ENCODE data around the gene RSPO1.

Gene RSPO1

GRCh38 chr1:37671261-37671660, 36.6 kb upstream of the RSPO1 start:
- H3K9me3 ChIP-seq (ENCODE audit: low read length) = no peaks in the 10 kb centered on the region
- H3K4me1 ChIP-seq (ENCODE audit: insufficient read depth, low read length, severe bottlenecking) = peaks cover 6% of the 10 kb centered on the region
- no peak overlapping the region for H3K4me3 ChIP-seq (ENCODE audit: low read depth, low read length, poor library complexity, severe bottlenecking)
- no peaks in the 10 kb centered on the region for H3K79me2 ChIP-seq (ENCODE audit: insufficient read depth, low read length)
- H3K9ac ChIP-seq (ENCODE audit: low read length) = no peak overlapping the region
- H2AFZ ChIP-seq (ENCODE audit: low read length) = no peak overlapping the region
- H3K9me2 ChIP-seq (ENCODE audit: low read depth, low read length) = no peaks in the 10 kb centered on the region
- no peaks in the 10 kb centered on the region for H4K20me1 ChIP-seq (ENCODE audit: insufficient read depth, low read length)
- no peaks in the 10 kb centered on the region for H3K27me3 ChIP-seq (ENCODE audit: insufficient read depth, low read length)
- no peaks in the 10 kb centered on the region for H3F3A ChIP-seq (ENCODE audit: insufficient read depth, low read length)
- H3K4me2 ChIP-seq (ENCODE audit: low read length) = no peak overlapping the region
- no peaks in the 10 kb centered on the region for H3K36me3 ChIP-seq (ENCODE audit: insufficient read depth, low read length)
- TF ChIP-seq EZH2 (IDR thresholded peaks at IDR 0.05; ENCODE audit: borderline replicate concordance, low read length) (no peak), CTCF (IDR thresholded peaks at IDR 0.05; ENCODE audit: low read length) (no peak)
- no peak overlapping the region for H3K27ac ChIP-seq (ENCODE audit: low read depth, low read length, poor library complexity, severe bottlenecking)

DNA sequence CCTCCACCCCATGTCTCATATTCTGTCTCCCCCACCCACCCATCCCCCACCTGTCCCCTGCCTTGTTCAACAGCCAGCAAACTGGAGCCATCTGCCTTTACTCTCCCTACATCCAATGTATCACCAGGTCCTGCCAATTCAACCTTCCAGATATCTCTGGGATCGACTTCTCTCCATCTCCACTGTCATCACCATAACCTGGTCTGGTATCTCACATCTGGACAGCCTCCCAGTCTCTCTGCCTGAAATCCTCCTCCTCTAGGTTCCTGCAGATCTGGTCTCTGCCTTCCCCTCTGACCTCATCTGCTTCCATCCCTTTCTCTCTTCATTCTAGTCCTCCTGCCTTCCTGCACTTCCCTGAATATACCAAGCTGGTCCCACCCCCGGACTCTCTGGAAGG, 35.4 kb upstream of the RSPO1 start:
- Histone ChIP-seq H3K4me1 (ENCODE audit: insufficient read depth, low read length, severe bottlenecking) (no peaks in the 10 kb centered on the region), H3K4me3 (ENCODE audit: low read depth, low read length, poor library complexity, severe bottlenecking) (no peak overlapping the region), H3K9ac (ENCODE audit: low read length) (no peak overlapping the region), H2AFZ (ENCODE audit: low read length) (no peak overlapping the region), H3F3A (ENCODE audit: insufficient read depth, low read length) (no peaks in the 10 kb centered on the region), H3K36me3 (ENCODE audit: insufficient read depth, low read length) (no peaks in the 10 kb centered on the region), H3K27me3 (ENCODE audit: insufficient read depth, low read length) (no peaks in the 10 kb centered on the region), H3K27ac (ENCODE audit: low read depth, low read length, poor library complexity, severe bottlenecking) (no peak overlapping the region), H3K79me2 (ENCODE audit: insufficient read depth, low read length) (no peaks in the 10 kb centered on the region), H3K4me2 (ENCODE audit: low read length) (no peak overlapping the region), H3K9me3 (ENCODE audit: low read length) (no peaks in the 10 kb centered on the region), H3K9me2 (ENCODE audit: low read depth, low read length) (no peaks in the 10 kb centered on the region), H4K20me1 (ENCODE audit: insufficient read depth, low read length) (no peaks in the 10 kb centered on the region)
- TF ChIP-seq CTCF (IDR thresholded peaks at IDR 0.05; ENCODE audit: low read length) (no peak), EZH2 (IDR thresholded peaks at IDR 0.05; ENCODE audit: borderline replicate concordance, low read length) (no peak)

GRCh38 chr1:37667023-37667671, 32.5 kb upstream of the RSPO1 start:
- no peak for TF ChIP-seq EZH2 (IDR thresholded peaks at IDR 0.05; ENCODE audit: borderline replicate concordance, low read length)
- no peak for TF ChIP-seq CTCF (IDR thresholded peaks at IDR 0.05; ENCODE audit: low read length)
- H4K20me1 ChIP-seq (ENCODE audit: insufficient read depth, low read length) = no peaks in the 10 kb centered on the region
- H3K36me3 ChIP-seq (ENCODE audit: insufficient read depth, low read length) = no peaks in the 10 kb centered on the region
- no peaks in the 10 kb centered on the region for H3K79me2 ChIP-seq (ENCODE audit: insufficient read depth, low read length)
- H3K4me1 ChIP-seq (ENCODE audit: insufficient read depth, low read length, severe bottlenecking) = no peaks in the 10 kb centered on the region
- no peaks in the 10 kb centered on the region for H3K9me2 ChIP-seq (ENCODE audit: low read depth, low read length)
- H3K4me2 ChIP-seq (ENCODE audit: low read length) = no peak overlapping the region
- H3K9ac ChIP-seq (ENCODE audit: low read length) = no peak overlapping the region
- H2AFZ ChIP-seq (ENCODE audit: low read length) = no peak overlapping the region
- H3F3A ChIP-seq (ENCODE audit: insufficient read depth, low read length) = no peaks in the 10 kb centered on the region
- H3K9me3 ChIP-seq (ENCODE audit: low read length) = no peaks in the 10 kb centered on the region
- no peak overlapping the region for H3K4me3 ChIP-seq (ENCODE audit: low read depth, low read length, poor library complexity, severe bottlenecking)
- H3K27ac ChIP-seq (ENCODE audit: low read depth, low read length, poor library complexity, severe bottlenecking) = no peak overlapping the region
- H3K27me3 ChIP-seq (ENCODE audit: insufficient read depth, low read length) = no peaks in the 10 kb centered on the region

All from OCI-LY1 (cell line).